WTC11 (cell line): ENCODE data around the gene R3HDML.

Experiments used
- ATF6 ChIP-seq: sonication (generic); formaldehyde crosslinking; IDR thresholded peaks from 2 replicates; pipeline ENCODE4 v1.8.1; 2023; ENCODE audit warnings: mild to moderate bottlenecking, missing genetic modification reagents
- CTCF ChIP-seq: fragments of 200-600 bp; IDR thresholded peaks from 2 replicates; pipeline ENCODE4 v1.8.0; 2022; ENCODE audit warnings: antibody characterized with exemption
- FOXK1 ChIP-seq: sonication (generic); formaldehyde crosslinking; IDR thresholded peaks from 2 replicates; pipeline ENCODE4 v1.8.0; 2022; ENCODE audit warnings: mild to moderate bottlenecking, moderate library complexity, missing genetic modification reagents
- GABPB1 ChIP-seq: sonication (generic); formaldehyde crosslinking; IDR thresholded peaks from 2 replicates; pipeline ENCODE4 v1.8.1; 2023; ENCODE audit warnings: mild to moderate bottlenecking, missing genetic modification reagents
- PRRX2 ChIP-seq: fragments of 250-450 bp; sonication (Bioruptor Pico); IDR thresholded peaks from 2 replicates; pipeline ENCODE4 v1.8.0; 2021; ENCODE audit warnings: mild to moderate bottlenecking
- TEAD4 ChIP-seq: sonication (generic); formaldehyde crosslinking; IDR thresholded peaks from 2 replicates; pipeline ENCODE4 v1.8.0; 2022; ENCODE audit warnings: mild to moderate bottlenecking, missing genetic modification reagents
- USF1 ChIP-seq: sonication (generic); formaldehyde crosslinking; IDR thresholded peaks from 2 replicates; pipeline ENCODE4 v1.8.0; 2022; ENCODE audit warnings: mild to moderate bottlenecking, missing genetic modification reagents
- USF2 ChIP-seq: sonication (generic); formaldehyde crosslinking; IDR thresholded peaks from 2 replicates; pipeline ENCODE4 v1.8.1; 2023; ENCODE audit warnings: mild to moderate bottlenecking, missing genetic modification reagents, moderate library complexity
- ZNF138 ChIP-seq: sonication (generic); formaldehyde crosslinking; conservative IDR thresholded peaks from 2 replicates; pipeline ENCODE4 v1.8.1; 2022; ENCODE audit warnings: mild to moderate bottlenecking, moderate library complexity, missing genetic modification reagents
- TF ChIP-seq, protein P1 (sequence below): sonication (generic); formaldehyde crosslinking; IDR thresholded peaks from 2 replicates; pipeline ENCODE4 v1.8.1; 2022; ENCODE audit warnings: low read depth, mild to moderate bottlenecking, moderate library complexity, missing genetic modification reagents, borderline replicate concordance

GRCh38 chr20:44304383-44304782, 32.5 kb upstream of the R3HDML start:
- TF ChIP-seq CTCF (no peak), ZNF138 (no peak), USF2 (CRISPR knock-in tag) (no peak), FOXK1 (CRISPR knock-in tag) (no peak), USF1 (CRISPR knock-in tag) (no peak), ATF6 (no peak), TEAD4 (CRISPR knock-in tag) (no peak), PRRX2 (CRISPR knock-in tag) (no peak), GABPB1 (CRISPR knock-in tag) (no peak)
- TF ChIP-seq, protein P1, sequence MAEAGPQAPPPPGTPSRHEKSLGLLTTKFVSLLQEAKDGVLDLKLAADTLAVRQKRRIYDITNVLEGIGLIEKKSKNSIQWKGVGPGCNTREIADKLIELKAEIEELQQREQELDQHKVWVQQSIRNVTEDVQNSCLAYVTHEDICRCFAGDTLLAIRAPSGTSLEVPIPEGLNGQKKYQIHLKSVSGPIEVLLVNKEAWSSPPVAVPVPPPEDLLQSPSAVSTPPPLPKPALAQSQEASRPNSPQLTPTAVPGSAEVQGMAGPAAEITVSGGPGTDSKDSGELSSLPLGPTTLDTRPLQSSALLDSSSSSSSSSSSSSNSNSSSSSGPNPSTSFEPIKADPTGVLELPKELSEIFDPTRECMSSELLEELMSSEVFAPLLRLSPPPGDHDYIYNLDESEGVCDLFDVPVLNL (CRISPR knock-in tag) = no peak
